HEK293 (cell line): ENCODE measurements around the gene MAML2.

Experiments
- CTCF ChIP-seq: fragments of 450-650 bp; formaldehyde crosslinking; IDR thresholded peaks from 2 replicates; pipeline ENCODE4 v1.5.1; 2016; ENCODE audit warnings: missing biosample characterization, missing genetic modification characterization
- KLF1 ChIP-seq: fragments of 450-650 bp; formaldehyde crosslinking; IDR thresholded peaks from 2 replicates; pipeline ENCODE4 v1.5.1; 2016; ENCODE audit warnings: missing biosample characterization, missing genetic modification characterization
- ZNF23 ChIP-seq: fragments of 450-650 bp; formaldehyde crosslinking; IDR thresholded peaks from 2 replicates; pipeline ENCODE4 v1.5.1; 2016; ENCODE audit warnings: missing biosample characterization, missing genetic modification characterization, borderline replicate concordance
- ZNF274 ChIP-seq, 2 experiments: fragments of 200-500 bp in 1 of 2; fragments of 450-650 bp in 1 of 2; sonication (Bioruptor generic) in 1 of 2; formaldehyde crosslinking in 1 of 2; IDR thresholded peaks; 2 replicates each; pipeline versions ENCODE4 v1.5.1 to v1.6.1; 2014 to 2016; ENCODE audit warnings: borderline replicate concordance in 1 of 2, inconsistent platforms in 1 of 2, low read length in 1 of 2, missing biosample characterization in 1 of 2, missing genetic modification characterization in 1 of 2
- ZNF292 ChIP-seq: fragments of 450-650 bp; formaldehyde crosslinking; IDR thresholded peaks from 2 replicates; pipeline ENCODE4 v1.5.1; 2016; ENCODE audit warnings: low read depth, missing biosample characterization, missing genetic modification characterization, borderline replicate concordance
- ZSCAN30 ChIP-seq: fragments of 450-650 bp; IDR thresholded peaks from 2 replicates; pipeline ENCODE4 v1.5.1; 2018; ENCODE audit warnings: missing biosample characterization, mild to moderate bottlenecking, missing genetic modification characterization, moderate library complexity

GRCh38 chr11:96223083-96223482 lies 119.9 kb downstream of the MAML2 start:
- TF ChIP-seq KLF1 (tag by site-specific recombination) (no peak), ZNF274 (IDR thresholded peaks at IDR 0.05; ENCODE audit: low read length) (no peak), ZNF274 (tag by site-specific recombination; IDR thresholded peaks at IDR 0.05; ENCODE audit: borderline replicate concordance) (no peak), CTCF (tag by site-specific recombination) (no peak), ZNF23 (tag by site-specific recombination) (no peak), ZSCAN30 (no peak), ZNF292 (no peak)
